ENCODE measurements around the gene MATN1. TPM values are rescaled to one million over a fixed set of nuclear protein-coding genes. Genes with fewer than 3 reads are reported as not detected.

The MATN1 gene
- total RNA-seq, 1 donor from 2014 or later = 0.54 TPM

GRCh38 chr1:30712583-30712982 lies 10.8 kb downstream of the MATN1 start:
- DNase-seq (ENCODE audit: low read depth, low spot score) = no peak
- Mint-ChIP-seq H3K9me3 (no peaks in the 10 kb centered on the region), H3K27ac (ENCODE audit: unreplicated experiment) (no peak overlapping the region), H3K27me3 (ENCODE audit: low read depth) (no peaks in the 10 kb centered on the region), H3K4me3 (no peak overlapping the region), H3K36me3 (ENCODE audit: low read depth) (no peaks in the 10 kb centered on the region), H3K4me1 (peaks cover 16% of the 10 kb centered on the region)
- no peak for TF ChIP-seq CTCF (conservative IDR thresholded peaks at IDR 0.05)

- Mint-ChIP-seq H3K4me3 (no peak overlapping the region), H3K27me3 (ENCODE audit: low read depth) (no peaks in the 10 kb centered on the region), H3K27ac (ENCODE audit: unreplicated experiment) (no peak overlapping the region), H3K9me3 (no peaks in the 10 kb centered on the region), H3K4me1 (peaks cover 15% of the 10 kb centered on the region), H3K36me3 (ENCODE audit: low read depth) (no peaks in the 10 kb centered on the region)
- TF ChIP-seq CTCF (conservative IDR thresholded peaks at IDR 0.05) = no peak
- no peak for DNase-seq (ENCODE audit: low read depth, low spot score)
Observed at GRCh38 chr1:30710407-30710806, 13.0 kb downstream of the MATN1 start.

DNA sequence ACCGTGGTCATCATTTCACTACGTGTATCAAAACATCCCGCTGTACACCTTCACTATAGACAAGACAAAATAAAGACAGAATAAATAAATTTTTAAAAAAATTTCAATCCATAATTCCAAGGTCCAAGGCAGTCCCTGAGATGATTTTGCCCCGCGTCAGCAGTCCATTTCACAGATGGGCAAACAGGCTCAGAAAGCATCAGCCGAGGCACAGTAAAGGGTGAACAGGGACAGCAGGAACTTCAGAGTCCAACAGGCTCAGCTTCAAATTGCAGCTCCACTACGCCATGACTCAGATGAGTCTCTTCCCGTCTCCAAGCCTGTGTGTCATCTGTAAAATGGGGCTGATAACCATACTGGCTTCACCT lies 15.0 kb downstream of the MATN1 start:
- Mint-ChIP-seq H3K36me3 (ENCODE audit: low read depth) (no peaks in the 10 kb centered on the region), H3K4me1 (peaks cover 15% of the 10 kb centered on the region), H3K9me3 (no peaks in the 10 kb centered on the region), H3K27me3 (ENCODE audit: low read depth) (no peaks in the 10 kb centered on the region), H3K4me3 (no peak overlapping the region), H3K27ac (ENCODE audit: unreplicated experiment) (no peak overlapping the region)
- DNase-seq (ENCODE audit: low read depth, low spot score) = no peak
- no peak for TF ChIP-seq CTCF (conservative IDR thresholded peaks at IDR 0.05)

DNA sequence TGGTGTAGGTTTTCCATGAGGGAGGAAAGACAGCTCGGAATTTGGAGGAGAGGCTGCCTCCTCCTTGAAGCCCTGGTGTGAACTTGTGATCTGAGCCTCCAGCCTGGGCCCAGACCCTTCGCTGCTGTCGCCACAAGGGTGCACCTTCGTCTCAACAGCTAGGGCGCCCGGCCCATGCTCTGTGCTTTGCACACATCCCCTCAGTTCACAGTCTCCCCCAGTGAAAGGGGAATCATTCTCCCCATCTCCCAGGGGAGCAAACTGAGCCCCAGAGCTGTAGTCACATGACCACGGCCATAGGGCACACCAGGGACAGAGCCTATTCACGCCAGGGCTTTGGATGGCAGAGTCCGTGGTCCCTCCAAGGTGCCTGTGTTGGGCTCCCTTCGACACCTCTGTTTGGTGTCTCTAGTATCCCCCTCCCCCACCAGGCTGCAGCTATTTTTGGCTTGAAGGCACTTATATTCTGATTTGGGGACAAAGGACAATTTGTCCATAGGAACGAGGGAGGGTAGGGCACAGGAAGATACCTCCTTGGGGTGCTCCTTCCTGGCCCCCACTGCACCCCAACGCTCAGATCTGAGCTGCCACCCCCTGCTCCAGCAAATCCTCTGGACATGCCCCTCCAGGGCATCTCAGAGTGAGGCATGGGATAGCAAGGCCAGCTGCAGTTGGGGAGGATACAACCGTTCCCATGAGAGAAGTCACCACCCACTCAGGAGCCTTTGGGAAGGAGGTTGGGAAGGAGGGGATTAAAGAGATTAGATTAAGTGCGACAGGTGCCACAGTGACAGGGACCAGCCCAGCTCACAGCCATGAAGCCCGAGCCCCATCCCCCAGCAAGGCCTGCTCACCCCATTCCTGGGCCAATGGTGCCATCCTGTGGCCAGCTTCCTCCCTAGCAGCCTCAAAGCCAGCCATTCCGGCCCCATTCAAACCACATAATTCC lies 15.7 kb downstream of the MATN1 start:
- no peak overlapping the region for H3K4me3 Mint-ChIP-seq
- TF ChIP-seq CTCF (conservative IDR thresholded peaks at IDR 0.05) = peak; percentile 97
- H3K36me3 Mint-ChIP-seq (ENCODE audit: low read depth) = no peaks in the 10 kb centered on the region
- DNase-seq (ENCODE audit: low read depth, low spot score) = peak; percentile 87
- H3K27me3 Mint-ChIP-seq (ENCODE audit: low read depth) = no peaks in the 10 kb centered on the region
- peak overlapping the region; percentile 12 for H3K27ac Mint-ChIP-seq (ENCODE audit: unreplicated experiment)
- H3K4me1 Mint-ChIP-seq = peaks cover 11% of the 10 kb centered on the region
- H3K9me3 Mint-ChIP-seq = no peaks in the 10 kb centered on the region

DNA sequence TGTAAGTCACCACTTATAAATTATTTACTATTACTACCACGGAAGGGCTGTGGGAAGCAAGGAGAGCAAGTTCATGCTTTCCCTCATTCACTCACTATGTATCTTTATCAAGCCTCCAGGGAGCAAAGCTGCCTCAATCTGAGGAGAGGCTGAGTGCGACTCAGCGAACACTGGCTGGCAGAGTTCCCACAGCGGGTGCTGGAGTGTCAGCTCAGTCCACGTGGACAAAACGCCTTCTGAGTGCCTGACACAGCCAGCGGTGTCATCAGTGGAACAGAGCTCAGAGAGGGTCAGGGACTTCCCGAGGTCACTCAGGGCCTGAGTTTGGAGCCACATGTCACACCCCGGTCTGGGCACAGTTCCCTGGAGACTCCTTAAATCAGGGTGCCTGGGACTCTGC lies 16.9 kb downstream of the MATN1 start:
- H3K4me1 Mint-ChIP-seq = peaks cover 11% of the 10 kb centered on the region
- no peaks in the 10 kb centered on the region for H3K9me3 Mint-ChIP-seq
- H3K36me3 Mint-ChIP-seq (ENCODE audit: low read depth) = no peaks in the 10 kb centered on the region
- no peaks in the 10 kb centered on the region for H3K27me3 Mint-ChIP-seq (ENCODE audit: low read depth)
- no peak overlapping the region for H3K27ac Mint-ChIP-seq (ENCODE audit: unreplicated experiment)
- H3K4me3 Mint-ChIP-seq = no peak overlapping the region
- TF ChIP-seq CTCF (conservative IDR thresholded peaks at IDR 0.05) = no peak
- no peak for DNase-seq (ENCODE audit: low read depth, low spot score)

Data from neural crest cell (in vitro differentiated cells).